ENCODE results near the gene OTOF.
"Not testable (repeated sequence)": the region's sequence is repeated elsewhere in the genome, so short reads cannot be mapped to it uniquely, and the experiment has no call there.

OTOF gene

DNA sequence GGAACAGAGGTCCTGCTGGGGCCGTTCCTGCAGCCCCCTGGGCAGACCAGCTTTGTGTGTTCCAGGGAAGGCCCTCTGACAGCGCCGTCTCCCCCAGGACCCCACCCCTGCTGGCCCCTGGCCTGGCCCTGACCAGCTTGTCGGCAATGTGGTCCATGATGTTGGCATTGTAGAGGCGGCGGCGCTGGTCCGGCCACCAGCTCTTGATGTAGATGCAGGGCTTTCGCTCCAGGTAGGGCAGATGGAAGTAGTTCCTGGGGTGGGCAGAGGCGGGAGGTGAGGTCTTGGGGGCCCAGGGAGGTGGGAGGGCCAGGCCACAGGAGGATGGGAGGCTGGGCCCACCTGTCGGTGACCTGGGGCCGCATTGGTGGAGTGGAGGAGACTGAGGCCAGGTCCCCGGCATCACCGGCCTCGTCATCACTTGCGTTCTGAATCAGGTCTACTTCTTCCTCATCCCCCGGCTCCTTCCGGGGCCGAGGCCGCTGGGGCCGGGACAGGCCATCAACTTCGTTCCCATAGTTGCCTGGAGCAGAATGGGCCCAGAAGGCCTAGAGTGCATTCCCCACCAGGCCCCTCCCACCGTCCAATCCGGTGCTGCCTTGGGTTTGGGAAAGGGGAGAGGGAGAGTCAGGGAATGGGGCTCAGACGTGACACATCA, 1.3 kb upstream of the OTOF start:
- DNase-seq: no peak

- DNase-seq: no peak
Measured at GRCh38 chr2:26478366-26478765, 442 bp upstream of the OTOF start.

DNA sequence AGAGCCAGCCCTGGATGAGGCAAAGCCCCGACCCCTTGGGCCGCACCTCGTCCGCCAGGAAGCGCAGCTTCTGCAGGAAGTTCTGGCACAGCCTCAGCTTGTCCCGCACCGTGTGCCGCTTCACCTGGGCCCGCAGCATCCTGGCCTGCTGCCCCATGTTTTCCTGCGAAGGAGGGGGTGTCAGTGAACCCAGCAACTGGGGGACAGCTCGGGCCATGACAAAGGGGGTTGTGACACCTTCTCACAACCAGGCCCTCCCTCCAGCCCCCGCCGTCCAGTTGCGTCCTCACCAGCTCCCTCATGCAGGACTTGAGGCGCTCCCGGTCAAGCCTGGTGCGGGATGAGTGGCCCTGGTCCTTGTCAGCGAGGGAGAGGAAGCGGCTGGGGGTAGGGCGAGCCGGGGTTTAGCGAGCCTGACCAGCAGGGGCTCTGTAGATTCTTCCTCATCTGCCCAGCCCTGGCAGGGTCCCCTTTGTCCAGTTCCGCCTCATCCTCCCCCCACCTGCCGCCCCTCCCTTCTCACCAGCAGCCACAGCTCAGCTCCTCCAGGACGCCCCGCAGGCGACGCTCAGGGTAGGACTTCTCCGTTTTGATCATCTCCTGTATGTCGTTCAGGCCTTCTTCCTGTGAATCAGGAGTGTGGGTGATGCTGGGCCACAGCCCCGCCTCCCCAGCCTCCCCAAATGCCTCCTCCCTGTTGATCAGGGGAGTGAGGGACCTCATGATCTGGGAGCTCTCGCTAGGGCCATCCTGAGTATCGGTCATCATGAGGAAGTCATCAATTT, 606 bp downstream of the OTOF start:
- DNase-seq: no peak

DNA sequence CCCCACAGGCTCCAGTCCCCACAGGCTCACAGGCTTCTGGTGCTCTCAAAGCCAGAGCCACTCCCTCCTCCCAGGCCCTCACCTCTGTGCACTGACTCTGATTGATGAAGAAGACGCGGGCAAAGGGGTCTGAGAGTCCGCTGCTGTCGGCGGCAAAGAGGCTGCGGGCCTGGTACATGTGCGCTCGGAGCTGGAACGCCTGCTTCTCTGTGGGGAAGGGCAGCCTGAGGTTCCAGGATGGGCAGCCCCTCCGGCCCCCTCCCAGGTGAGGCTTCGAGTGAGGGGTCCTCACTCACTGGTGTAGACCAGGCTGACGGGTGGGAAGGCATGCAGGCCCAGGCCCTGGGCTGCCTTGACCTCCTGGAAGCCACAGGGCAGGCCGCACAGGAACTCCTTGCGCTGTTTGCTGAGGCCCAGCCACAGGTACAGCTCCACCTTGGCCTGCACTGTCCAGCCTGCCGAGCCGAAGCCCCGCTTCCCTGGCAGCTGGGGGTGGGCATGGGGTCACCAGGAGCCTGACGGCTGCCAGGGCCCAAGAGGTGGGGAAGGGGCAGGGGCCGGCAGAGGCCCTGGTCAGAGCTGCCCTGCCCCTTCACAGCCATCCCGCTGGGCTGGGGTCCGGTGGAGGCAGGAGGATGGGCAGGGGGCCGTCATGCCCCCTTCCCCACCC, 2.0 kb downstream of the OTOF start:
- no peak for DNase-seq

- no peak for DNase-seq
Measured at GRCh38 chr2:26475037-26475436, 2.9 kb downstream of the OTOF start.

- DNase-seq: no peak
Measured at GRCh38 chr2:26474261-26474785, 3.6 kb downstream of the OTOF start.

DNA sequence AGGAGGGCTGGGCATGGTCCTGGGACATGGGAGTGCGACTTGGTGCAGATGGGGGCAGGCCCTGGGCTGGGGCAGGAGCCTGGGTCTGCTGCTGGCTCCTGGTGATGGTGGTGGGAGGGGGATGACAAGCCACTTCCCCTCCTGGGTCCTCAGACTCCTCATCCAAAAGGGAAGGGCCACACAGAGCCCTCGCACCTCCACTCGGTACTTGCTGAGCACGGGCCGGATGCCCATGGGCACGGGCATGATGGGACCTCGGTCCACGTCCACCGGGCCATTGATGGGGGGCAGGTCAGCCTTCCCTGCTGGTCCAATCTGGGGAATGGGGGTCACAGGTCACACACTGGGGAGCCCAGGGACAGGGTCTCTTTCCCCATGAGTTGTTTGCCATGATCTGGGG, 4.1 kb downstream of the OTOF start:
- no peak for DNase-seq

DNA sequence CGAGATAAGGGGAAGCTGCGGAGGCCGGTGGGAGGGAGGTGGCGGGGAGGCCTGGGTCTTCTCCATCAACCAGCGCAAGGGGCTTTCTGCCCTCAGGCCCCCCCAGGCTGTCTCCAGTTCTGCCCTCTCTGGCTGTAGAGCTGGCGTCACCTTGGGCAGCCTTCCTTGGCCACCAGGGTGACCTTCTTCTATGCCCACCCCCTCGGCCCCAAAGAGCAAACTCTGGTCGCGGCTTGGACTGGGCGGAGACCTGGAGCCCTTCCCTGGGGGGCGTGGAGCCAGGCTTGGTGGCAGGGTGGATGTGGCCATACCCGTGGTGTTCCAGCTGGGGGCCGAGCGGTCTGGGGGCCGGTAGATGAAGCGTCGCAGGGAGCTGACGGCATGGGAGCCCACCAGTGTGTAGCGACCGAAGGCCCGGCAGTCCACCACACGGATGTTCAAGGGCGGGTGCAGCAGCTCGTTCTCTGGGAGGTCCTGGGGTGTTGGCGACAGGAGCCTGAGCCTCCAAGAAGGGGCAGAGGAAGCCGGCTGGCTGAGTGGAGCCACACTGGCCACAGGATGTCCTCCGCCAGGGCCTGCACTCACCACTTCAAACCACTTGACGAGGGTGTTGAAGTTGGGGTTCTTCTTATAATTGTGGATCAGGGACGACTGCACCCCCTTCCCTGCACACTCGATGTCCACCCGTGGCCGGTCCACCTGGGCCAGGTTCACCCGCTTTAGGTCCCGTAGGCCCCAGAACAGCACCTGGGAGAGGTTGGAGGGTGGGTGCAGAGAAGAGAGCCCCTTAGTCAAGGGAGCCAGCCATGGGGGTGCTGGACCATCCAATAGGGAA, 4.9 kb downstream of the OTOF start:
- DNase-seq: no peak

DNA sequence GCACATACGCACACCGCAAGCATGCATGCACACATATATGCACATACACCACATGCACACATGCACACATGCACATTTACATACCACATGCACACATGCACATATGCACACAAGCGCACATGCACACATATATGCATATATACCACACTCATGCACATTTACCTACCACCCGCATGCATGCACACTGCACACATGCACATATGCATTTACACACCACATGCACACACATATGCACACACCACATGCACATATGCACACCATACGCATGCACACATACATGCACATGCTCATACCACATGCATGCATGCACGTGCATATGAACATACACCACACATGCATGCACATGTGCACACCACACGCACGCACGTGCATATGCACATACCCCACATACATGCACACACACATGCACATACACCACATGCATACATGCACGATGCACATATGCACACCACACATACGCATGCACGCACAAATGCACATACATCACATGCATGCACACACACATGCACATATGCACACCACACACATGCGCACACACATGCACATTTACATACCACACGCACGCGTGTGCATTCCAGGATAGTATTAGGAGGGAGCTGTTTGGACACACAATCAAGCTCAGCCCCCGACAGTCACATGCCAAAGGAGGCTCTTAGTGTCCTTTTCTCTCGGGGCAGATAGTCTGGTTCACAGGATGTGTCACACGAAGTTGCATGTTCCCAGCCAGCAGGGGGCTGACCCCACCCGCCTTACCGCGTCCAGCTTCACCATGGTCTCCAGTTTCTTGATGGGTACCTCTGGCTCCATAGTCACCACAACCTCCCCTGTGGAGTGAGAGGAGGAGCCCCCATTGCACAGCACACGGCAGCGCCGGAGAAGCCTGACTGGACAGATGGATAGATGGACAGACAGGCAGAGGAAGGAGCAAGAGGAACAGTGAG, 5.9 kb downstream of the OTOF start:
- DNase-seq: no peak

DNA sequence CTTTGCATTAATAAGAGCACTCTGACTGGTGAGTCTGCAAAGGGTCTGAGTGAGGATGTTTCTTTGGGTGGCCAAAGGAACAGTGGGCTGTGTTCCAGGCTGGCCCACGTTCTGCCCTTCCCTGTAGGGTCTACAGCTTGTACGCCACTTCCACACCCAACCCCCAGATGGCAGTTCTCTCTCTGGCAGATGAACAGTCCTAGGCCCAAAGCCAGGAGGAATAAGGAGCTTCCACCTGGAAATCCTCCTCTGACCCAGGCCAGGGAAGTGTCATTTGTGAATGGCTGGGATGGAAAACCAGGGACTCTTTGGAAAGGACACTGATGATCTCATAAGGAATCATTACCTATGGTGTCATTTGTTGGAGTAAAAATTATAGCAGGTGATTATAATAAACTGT, 6.6 kb downstream of the OTOF start:
- DNase-seq: no peak

GRCh38 chr2:26470601-26471260, 7.2 kb downstream of the OTOF start:
- DNase-seq: no peak

- DNase-seq: no peak
Measured at GRCh38 chr2:26469955-26470354, 8.0 kb downstream of the OTOF start.

GRCh38 chr2:26469092-26469710, 8.7 kb downstream of the OTOF start:
- DNase-seq: no peak

DNA sequence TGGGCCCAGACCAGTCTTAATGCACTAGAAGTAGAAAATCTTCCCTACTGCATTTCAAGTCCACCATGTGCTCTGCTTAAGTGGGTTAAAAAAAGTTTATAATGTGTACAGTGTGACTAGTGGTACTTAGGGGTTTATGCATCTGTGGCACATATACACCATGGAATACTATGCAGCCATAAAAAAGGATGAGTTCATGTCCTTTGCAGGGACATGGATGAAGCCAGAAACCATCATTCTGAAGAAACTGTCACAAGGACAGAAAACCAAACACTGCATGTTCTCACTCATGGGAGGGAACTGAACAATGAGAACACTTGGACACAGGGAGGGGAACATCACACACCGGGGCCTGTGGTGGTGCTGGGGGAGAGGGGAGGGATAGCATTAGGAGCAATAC, 9.4 kb downstream of the OTOF start:
- not testable (repeated sequence) for DNase-seq

DNA sequence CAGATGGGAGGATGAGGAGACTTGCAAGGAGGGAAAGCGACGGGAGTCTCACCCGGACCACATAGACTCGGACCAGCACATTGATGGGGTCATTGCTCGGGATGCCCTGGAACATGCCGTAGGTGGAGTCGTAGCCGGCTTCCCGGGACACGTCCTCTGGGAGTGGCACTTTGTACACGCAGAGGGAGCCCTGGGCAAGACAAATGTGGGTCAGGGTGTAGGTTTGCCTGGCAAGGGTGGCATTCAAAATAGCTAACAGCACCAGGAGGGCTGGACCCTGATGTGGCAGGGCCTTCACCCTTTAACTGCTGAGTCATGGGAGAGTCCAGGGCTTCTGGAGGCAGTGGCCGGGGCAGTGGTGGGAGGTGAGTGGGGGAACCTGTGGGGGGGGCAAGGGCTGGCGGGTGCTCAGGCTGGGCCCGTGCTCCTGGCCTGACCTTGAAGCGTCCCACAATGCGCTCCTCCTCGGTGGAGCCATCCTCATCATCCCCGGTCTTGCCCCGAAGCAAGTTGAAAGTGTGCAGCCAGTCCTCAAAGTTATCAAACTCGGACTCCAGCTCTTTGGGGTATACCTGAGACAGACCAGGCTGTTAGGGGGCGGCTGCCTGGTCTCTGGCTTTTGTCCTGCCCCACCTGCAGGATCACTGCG, 11.1 kb downstream of the OTOF start:
- DNase-seq: no peak

GRCh38 chr2:26465981-26466471, 11.9 kb downstream of the OTOF start:
- no peak for DNase-seq

DNA sequence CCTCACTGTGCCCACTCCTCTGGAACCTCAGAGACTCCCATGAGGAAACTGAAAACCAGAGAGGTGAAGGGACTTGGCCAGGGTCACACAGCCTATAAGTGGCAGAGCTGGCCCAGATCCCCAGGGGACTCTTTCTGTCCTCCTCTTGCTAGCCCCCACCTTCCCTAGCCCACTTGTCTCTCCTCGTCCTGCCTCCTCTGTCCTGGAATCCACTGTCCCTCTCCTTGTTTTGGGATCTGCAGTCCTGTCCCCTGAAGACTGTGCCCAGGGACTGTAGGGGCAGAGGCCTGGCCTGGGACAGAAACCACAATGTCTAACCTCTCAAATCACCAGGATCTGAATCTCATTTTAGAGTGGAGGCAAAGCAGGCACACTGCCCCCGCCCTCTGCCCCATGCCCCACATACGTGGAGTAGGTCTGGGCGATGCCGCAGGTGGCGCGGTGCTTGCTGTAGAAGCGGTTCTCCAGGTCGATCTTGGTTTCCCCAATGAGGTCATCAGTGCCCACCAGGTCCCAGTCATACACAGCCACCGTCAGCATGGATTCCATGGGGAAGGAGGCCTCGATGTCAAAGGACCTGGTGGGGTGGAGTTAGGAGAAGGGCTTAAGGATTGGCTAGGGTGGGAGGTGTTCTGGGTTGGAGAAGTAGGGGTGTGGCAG, 12.5 kb downstream of the OTOF start:
- no peak for DNase-seq

GRCh38 chr2:26464390-26465265, 13.3 kb downstream of the OTOF start:
- no peak for DNase-seq
